ENCODE results near the gene STK11.

The STK11 gene

DNA sequence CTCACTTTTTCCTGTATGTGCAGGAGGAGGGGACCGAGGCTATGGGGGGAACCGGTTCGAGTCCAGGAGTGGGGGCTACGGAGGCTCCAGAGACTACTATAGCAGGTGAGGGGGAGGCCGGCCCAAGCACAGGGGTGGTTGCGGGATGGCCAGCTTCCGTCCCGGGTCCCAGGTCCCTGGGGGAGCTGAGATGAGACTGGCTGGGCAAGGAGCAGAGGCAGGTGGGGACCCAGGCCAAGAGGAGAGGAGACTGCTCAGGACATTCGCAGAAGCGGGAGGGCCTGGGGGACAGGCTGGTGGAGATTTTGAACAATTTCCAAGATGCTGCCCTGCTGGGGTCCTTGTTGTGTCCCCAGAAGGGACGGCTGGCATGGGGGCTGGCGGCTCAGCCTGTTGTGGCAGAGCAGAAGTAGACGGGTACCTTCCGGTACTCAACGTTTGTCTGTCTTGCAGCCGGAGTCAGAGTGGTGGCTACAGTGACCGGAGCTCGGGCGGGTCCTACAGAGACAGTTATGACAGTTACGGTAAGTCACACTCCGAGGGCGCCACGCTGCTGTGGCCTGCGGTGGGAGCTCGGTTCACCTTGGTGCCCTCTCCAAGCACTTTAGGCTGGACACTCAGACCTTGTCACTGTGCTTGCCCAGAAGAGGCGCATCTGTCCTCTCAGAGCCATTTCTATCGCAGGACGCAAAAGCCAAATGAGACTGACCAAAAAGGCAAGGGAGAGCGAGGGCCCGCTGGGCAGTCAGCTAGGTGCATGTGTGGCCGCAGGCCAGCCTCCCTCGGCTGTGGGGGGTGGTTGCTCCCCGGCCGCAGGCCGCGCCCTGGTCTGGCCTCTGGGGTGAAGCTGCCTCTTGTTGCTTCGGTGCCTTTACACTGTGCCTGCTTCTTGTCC lies 66.2 kb downstream of the STK11 start:
- Histone ChIP-seq H3K27ac (peak overlapping the region in 10 of 11 experiments; percentile 98 to 100 (median 99); a peak in 19 of 22 replicates), H3K9ac (peak overlapping the region; percentile 98 to 100 (median 99)), H3K4me3 (peak overlapping the region; percentile 70 to 89 (median 76); a peak in 19 of 20 replicates), H4K20me1 (peaks cover 54 to 86% (median 68%) of the 10 kb centered on the region in 11 experiments), H3K4me2 (peak overlapping the region; percentile 93 to 100 (median 99)), H3K27me3 (no peaks in the 10 kb centered on the region; a peak in 3 of 22 replicates), H3K4me1 (peaks cover 69 to 83% (median 81%) of the 10 kb centered on the region in 10 experiments), H3K36me3 (peaks cover 46 to 53% (median 49%) of the 10 kb centered on the region in 11 experiments), H3K9me3 (replicated peaks in 1 of 11) (no peaks in the 10 kb centered on the region)
- no peak for TF ChIP-seq Cebpa-rat (IDR thresholded peaks at IDR 0.05)

DNA sequence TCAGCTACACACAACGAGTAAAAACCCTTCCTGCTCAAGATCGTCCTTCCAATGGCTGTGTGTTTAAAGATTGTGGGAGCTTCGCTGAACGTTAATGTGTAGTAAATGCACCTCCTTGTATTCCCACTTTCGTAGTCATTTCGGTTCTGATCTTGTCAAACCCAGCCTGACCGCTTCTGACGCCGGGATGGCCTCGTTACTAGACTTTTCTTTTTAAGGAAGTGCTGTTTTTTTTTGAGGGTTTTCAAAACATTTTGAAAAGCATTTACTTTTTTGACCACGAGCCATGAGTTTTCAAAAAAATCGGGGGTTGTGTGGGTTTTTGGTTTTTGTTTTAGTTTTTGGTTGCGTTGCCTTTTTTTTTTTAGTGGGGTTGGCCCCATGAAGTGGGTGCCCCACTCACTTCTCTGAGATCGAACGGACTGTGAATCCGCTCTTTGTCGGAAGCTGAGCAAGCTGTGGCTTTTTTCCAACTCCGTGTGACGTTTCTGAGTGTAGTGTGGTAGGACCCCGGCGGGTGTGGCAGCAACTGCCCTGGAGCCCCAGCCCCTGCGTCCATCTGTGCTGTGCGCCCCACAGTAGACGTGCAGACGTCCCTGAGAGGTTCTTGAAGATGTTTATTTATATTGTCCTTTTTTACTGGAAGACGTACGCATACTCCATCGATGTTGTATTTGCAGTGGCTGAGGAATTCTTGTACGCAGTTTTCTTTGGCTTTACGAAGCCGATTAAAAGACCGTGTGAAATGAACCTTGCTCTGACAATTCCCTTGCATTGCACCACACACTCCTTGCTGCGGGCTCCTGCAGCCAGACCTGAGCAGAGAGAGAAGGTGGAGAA lies 67.1 kb downstream of the STK11 start:
- H3K9ac ChIP-seq = peak overlapping the region; percentile 98 to 100 (median 99); a peak in 20 of 22 replicates
- H3K36me3 ChIP-seq = peaks cover 47 to 61% (median 55%) of the 10 kb centered on the region in 11 experiments
- H4K20me1 ChIP-seq = peaks cover 55 to 86% (median 69%) of the 10 kb centered on the region in 11 experiments

DNA sequence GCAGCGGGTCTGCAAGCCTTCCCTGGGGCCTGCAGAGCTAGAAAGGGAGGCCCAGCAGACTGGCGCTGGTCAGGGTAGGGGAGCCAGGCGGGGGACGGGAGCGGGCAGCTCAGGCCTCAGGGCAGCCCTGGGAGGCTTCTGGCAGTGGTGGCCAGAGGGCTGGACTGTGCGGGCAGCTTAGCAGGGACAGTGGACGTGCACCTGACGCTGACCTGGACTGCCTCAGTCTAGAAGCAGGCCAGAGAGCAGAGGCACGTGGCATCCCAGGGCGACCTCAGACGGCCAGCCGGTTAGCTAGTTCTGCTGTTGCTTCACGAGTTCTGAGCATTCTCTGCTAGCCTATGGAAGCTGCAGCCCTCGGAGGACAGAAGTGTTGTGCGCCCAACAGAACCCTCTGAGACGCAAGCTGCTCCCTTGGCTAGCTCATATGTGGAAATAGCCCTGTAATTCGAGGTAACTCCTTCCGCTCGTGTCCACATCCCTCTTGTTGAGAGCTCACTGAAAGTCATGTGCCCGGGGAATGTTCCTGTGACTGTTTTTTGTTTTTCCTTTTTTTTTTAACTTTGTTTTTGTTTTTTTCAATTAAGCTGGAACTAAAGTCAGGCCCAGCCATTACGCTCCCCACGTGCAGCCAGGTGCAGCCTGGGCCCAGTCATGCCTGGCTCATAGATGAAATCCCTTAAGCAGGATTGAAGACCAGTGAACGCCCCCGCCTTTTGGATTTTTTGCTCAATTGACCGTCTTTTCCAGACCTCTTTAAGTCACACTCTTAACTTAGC lies 67.9 kb downstream of the STK11 start:
- H3K9ac ChIP-seq = peak overlapping the region; percentile 92 to 100 (median 99); a peak in 19 of 22 replicates
- no peaks in the 10 kb centered on the region for H3K9me3 ChIP-seq (replicated peaks in 1 of 11)
- H3K27me3 ChIP-seq = no peaks in the 10 kb centered on the region; a peak in 1 of 22 replicates
- H3K4me3 ChIP-seq = peak overlapping the region in 3 of 10 experiments; percentile 70 to 76 (median 72); a peak in 4 of 20 replicates
- peaks cover 49 to 69% (median 57%) of the 10 kb centered on the region in 11 experiments for H3K36me3 ChIP-seq
- H3K27ac ChIP-seq = peak overlapping the region in 9 of 11 experiments; percentile 96 to 99 (median 99); a peak in 13 of 22 replicates
- H3K4me1 ChIP-seq = peaks cover 61 to 81% (median 74%) of the 10 kb centered on the region in 10 experiments
- H3K4me2 ChIP-seq = peak overlapping the region; percentile 93 to 100 (median 99)
- no peak for TF ChIP-seq Cebpa-rat (IDR thresholded peaks at IDR 0.05)
- peaks cover 55 to 86% (median 69%) of the 10 kb centered on the region in 11 experiments for H4K20me1 ChIP-seq

More for the DNA sequence above, 67.1 kb downstream of the STK11 start:
- Histone ChIP-seq H3K27ac (peak overlapping the region in 10 of 11 experiments; percentile 20 to 100 (median 99); a peak in 15 of 22 replicates), H3K4me1 (peaks cover 69 to 83% (median 81%) of the 10 kb centered on the region in 10 experiments), H3K4me3 (peak overlapping the region in 4 of 10 experiments; percentile 73 to 82 (median 78); a peak in 5 of 20 replicates), H3K4me2 (peak overlapping the region; percentile 93 to 100 (median 99)), H3K27me3 (no peaks in the 10 kb centered on the region; a peak in 3 of 22 replicates), H3K9me3 (replicated peaks in 1 of 11) (no peaks in the 10 kb centered on the region)
- TF ChIP-seq Cebpa-rat (IDR thresholded peaks at IDR 0.05) = no peak

DNA sequence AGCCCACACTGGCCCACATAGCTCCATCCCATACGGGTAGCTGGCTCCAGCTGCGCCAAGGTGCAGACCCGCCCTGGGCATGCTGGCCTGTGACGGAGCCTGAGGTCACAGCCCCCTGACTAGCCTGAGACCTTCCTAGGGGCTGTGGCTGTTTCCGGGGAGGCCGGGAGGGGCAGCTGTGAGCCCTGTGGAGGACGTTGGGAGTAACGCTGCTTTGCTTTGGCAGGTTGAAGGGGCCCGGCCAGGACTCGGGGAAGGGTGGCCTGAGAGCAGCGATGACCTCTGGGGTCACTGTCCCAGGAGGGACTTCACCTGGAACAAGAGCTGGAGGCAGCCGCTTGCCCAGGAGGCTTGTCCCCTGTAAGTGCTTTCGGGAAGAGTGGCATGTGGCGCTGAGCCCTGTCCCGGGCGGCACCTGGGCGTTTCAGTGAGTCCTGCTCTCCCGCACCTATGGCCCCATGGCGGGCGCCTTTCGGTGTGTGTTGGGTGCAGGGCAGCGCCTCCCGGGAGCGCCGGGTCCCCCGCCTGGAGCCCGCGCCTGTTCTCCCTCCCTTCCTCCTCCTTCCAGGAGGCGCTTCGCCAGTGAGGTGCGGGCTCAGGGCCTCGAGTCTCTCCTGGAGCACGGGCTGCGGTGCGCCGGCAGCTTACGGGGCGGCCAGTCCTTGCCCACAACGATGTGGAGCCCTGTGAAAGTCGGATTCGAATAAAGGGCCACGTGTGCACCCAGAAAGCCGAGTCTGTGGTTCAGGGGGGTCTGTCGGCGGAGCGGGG lies 68.7 kb downstream of the STK11 start:
- Histone ChIP-seq H3K27me3 (no peaks in the 10 kb centered on the region; a peak in 1 of 22 replicates), H3K9ac (peak overlapping the region; percentile 89 to 100 (median 99)), H3K4me3 (peak overlapping the region; percentile 58 to 79 (median 73)), H3K4me1 (peaks cover 56 to 77% (median 70%) of the 10 kb centered on the region in 10 experiments), H3K36me3 (peaks cover 56 to 77% (median 65%) of the 10 kb centered on the region in 11 experiments), H4K20me1 (peaks cover 55 to 92% (median 76%) of the 10 kb centered on the region in 11 experiments), H3K27ac (peak overlapping the region; percentile 92 to 99 (median 97)), H3K9me3 (replicated peaks in 1 of 11) (no peaks in the 10 kb centered on the region), H3K4me2 (peak overlapping the region; percentile 93 to 100 (median 99))
- no peak for TF ChIP-seq Cebpa-rat (IDR thresholded peaks at IDR 0.05)

DNA sequence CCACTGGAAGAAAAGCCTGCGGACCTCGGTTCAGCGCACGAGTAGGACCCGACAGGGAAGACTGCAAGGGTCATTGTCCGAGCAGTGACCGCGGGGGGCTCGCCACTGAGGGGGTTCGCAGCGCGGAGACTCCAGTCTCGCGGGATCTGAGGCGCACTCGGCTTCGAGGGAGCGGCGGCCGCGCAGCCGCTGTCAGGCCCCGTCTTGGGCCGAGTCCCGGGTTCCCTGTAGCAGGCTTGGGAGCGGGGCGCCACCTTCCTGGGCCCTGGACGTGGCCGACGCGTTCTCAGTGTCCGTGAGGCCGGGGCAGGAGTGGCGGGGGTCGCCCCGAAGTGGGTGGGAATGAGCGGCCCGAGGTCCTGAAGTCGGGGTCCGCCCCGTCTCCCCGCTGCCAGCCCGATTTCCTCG lies 69.3 kb downstream of the STK11 start:
- peaks cover 55 to 77% (median 69%) of the 10 kb centered on the region in 10 experiments for H3K4me1 ChIP-seq
- peak overlapping the region; percentile 92 to 99 (median 97) for H3K27ac ChIP-seq
- peaks cover 58 to 83% (median 68%) of the 10 kb centered on the region in 11 experiments for H3K36me3 ChIP-seq
- H3K4me2 ChIP-seq = peak overlapping the region; percentile 93 to 100 (median 99)
- H3K27me3 ChIP-seq = no peaks in the 10 kb centered on the region; a peak in 1 of 22 replicates
- peak overlapping the region; percentile 58 to 79 (median 73) for H3K4me3 ChIP-seq
- peak overlapping the region; percentile 89 to 100 (median 99) for H3K9ac ChIP-seq
- no peaks in the 10 kb centered on the region for H3K9me3 ChIP-seq (replicated peaks in 1 of 11)
- peaks cover 52 to 93% (median 79%) of the 10 kb centered on the region in 11 experiments for H4K20me1 ChIP-seq
- no peak for TF ChIP-seq Cebpa-rat (IDR thresholded peaks at IDR 0.05)

DNA sequence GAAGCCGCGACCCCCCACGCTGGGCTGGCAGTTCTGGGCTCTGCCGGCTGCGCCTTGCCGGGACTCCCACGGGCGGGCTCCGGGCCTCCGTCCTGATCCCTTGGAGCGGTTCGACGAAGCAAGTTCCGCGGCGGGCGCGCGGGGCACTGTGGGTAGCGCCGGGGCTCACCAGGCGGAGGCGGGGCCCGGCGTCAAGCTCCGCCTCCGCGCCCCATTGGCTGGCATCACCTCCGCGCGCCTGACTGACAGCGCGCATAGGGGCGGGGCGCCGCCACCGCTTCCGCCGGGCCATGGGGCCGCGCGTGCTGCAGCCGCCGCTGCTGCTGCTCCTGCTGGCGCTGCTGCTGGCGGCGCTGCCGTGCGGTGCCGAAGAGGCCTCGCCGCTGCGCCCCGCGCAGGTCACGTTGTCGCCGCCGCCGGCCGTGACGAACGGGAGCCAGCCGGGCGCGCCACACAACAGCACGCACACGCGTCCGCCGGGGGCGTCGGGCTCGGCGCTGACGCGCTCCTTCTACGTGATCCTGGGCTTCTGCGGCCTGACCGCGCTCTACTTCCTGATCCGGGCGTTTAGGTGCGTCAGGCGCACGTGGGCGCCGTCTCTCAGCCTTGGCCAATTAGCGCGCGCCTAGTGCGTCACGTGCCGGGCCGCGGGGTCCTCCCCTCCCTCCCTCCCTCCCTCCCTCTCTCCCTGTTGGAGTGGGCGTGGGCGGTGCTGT lies 69.8 kb downstream of the STK11 start, which contains the start of gene FAM174C:
FAM174C (plus strand) TSS at position 271 of the 716 bp plus-strand sequence; CDS start at position 291, 20 bp downstream.
- Histone ChIP-seq H4K20me1 (peaks cover 52 to 93% (median 79%) of the 10 kb centered on the region in 11 experiments), H3K27me3 (no peaks in the 10 kb centered on the region; a peak in 1 of 22 replicates), H3K27ac (peak within 1 kb of the TSS; percentile 92 to 99 (median 97)), H3K4me1 (peaks cover 49 to 76% (median 64%) of the 10 kb centered on the region in 10 experiments), H3K36me3 (peaks cover 56 to 84% (median 68%) of the 10 kb centered on the region in 11 experiments), H3K4me2 (peak within 1 kb of the TSS; percentile 93 to 100 (median 99)), H3K4me3 (peak within 1 kb of the TSS; percentile 58 to 79 (median 73)), H3K9me3 (replicated peaks in 1 of 11) (no peaks in the 10 kb centered on the region), H3K9ac (peak within 1 kb of the TSS; percentile 89 to 100 (median 99))
- TF ChIP-seq Cebpa-rat (IDR thresholded peaks at IDR 0.05) = no peak

Data from BLaER1 treated with 17β-estradiol and CSF1 and Interleukin-3, amounts not matched to agents 10 nM and 100 nM (cell line).